Measurements from ENCODE around the gene KIF5A. TPM values are rescaled to one million over a fixed set of nuclear protein-coding genes. Genes with fewer than 3 reads are reported as not detected.

Gene KIF5A
- total and polyA plus RNA-seq, 2 of the 4 experiments (the other 2 are of a cell fraction) = 0.15 to 0.18 TPM

GRCh38 chr12:57564178-57564740, 14.4 kb downstream of the KIF5A start:
- POLR2A ChIA-PET (ENCODE audit: unreplicated experiment) = no interaction called here
- no peak overlapping the region for H2BK15ac ChIP-seq (ENCODE audit: low read depth, low read length)
- WGBS, 2 experiments (ENCODE audit: extremely low coverage in 2 of 2, insufficient read length in 1 of 2) = 67% methylated on average over 1 of the region's 7 CpGs; no CpG with 5 or more reads in 1 of the 2 experiments

More at GRCh38 chr12:57564178-57564740, 14.4 kb downstream of the KIF5A start:
- H3K4me1 ChIP-seq (ENCODE audit: control insufficient read depth, insufficient read depth, low read length) = no peaks in the 10 kb centered on the region
- no peak overlapping the region for H2AK5ac ChIP-seq (ENCODE audit: low read depth, low read length)
- no peak overlapping the region for H2AFZ ChIP-seq (replicated peaks; ENCODE audit: low read length, poor library complexity)
- no peaks in the 10 kb centered on the region for H3K9me3 ChIP-seq (ENCODE audit: control insufficient read depth, insufficient read depth, low read length)
- H2BK120ac ChIP-seq (ENCODE audit: low read depth, low read length) = no peak overlapping the region
- H3K79me1 ChIP-seq (ENCODE audit: low read depth in 1 of 2, low read length in 2 of 2) = no peaks in the 10 kb centered on the region
- peaks cover 19% of the 10 kb centered on the region for H3K27me3 ChIP-seq (ENCODE audit: control insufficient read depth, insufficient read depth, low read length)
- H3K36me3 ChIP-seq (ENCODE audit: control insufficient read depth, insufficient read depth, low read length) = no peaks in the 10 kb centered on the region
- H3K27ac ChIP-seq (ENCODE audit: insufficient read depth, low read length) = no peak overlapping the region
- in situ Hi-C loops (cut with MboI; ENCODE audit: low sequenced_read_pairs) (no loop called here), intact Hi-C loops (cut with micrococcal nuclease) (loop anchor here (10.0 kb wide), 1 partner anchor 1301 kb away; no protein-coding TSS in a partner anchor), dilution Hi-C loops (cut with HindIII; ENCODE audit: low sequenced_read_pairs, unreplicated experiment) (loop anchor here (25.0 kb wide), 1 partner anchor 98 kb away; no protein-coding TSS in a partner anchor)
- H3K56ac ChIP-seq (ENCODE audit: extremely low read depth, insufficient read depth, low read length) = no peak overlapping the region
- no peak overlapping the region for H2BK5ac ChIP-seq (ENCODE audit: low read depth, low read length, poor library complexity, severe bottlenecking)
- H3K4ac ChIP-seq (ENCODE audit: low read depth, low read length) = no peak overlapping the region
- H3K9me1 ChIP-seq (ENCODE audit: insufficient read depth, low read length) = no peaks in the 10 kb centered on the region
- H3K9ac ChIP-seq (ENCODE audit: low read depth, low read length) = no peak overlapping the region
- no peak overlapping the region for H4K5ac ChIP-seq (ENCODE audit: low read depth, low read length)
- H3K18ac ChIP-seq (ENCODE audit: low read depth, low read length) = no peak overlapping the region
- H3K23ac ChIP-seq (ENCODE audit: low read depth, low read length) = no peak overlapping the region
- BruUV-seq (replicated peaks) = no TSS peak
- no peak overlapping the region for H2BK20ac ChIP-seq (ENCODE audit: low read depth, low read length)
- no peak overlapping the region for H3K4me2 ChIP-seq (ENCODE audit: low read depth, low read length)
- no peak for DNase-seq
- no peak overlapping the region for H4K91ac ChIP-seq (ENCODE audit: insufficient read depth, low read depth, low read length)
- no peak overlapping the region for H4K8ac ChIP-seq (ENCODE audit: low read depth in 2 of 2, low read length in 2 of 2)
- no peak overlapping the region for H3K4me3 ChIP-seq (ENCODE audit: insufficient read depth, low read depth, low read length)
- CTCF ChIA-PET = no interaction called here
- H4K20me1 ChIP-seq (ENCODE audit: insufficient read depth, low read length) = no peaks in the 10 kb centered on the region
- H2AK9ac ChIP-seq (replicated peaks; ENCODE audit: low read depth, low read length, poor library complexity) = no peak overlapping the region
- no peak for ATAC-seq (ENCODE audit: low read depth)
- H3K14ac ChIP-seq (replicated peaks; ENCODE audit: low read depth, low read length) = no peak overlapping the region
- no peak for TF ChIP-seq FOS (IDR thresholded peaks at IDR 0.05; ENCODE audit: low read depth, low read length)
- TF ChIP-seq POLR2A (IDR thresholded peaks at IDR 0.05; ENCODE audit: low read depth, low read length) = no peak
- no peak for TF ChIP-seq BHLHE40 (IDR thresholded peaks at IDR 0.05; ENCODE audit: low read depth, low read length)
- TF ChIP-seq MXI1 (IDR thresholded peaks at IDR 0.05; ENCODE audit: borderline replicate concordance, low read depth, low read length) = no peak
- TF ChIP-seq SMC3 (IDR thresholded peaks at IDR 0.05; ENCODE audit: low read depth, low read length) = no peak
